ENCODE data around the gene IFT43.

The IFT43 gene

DNA sequence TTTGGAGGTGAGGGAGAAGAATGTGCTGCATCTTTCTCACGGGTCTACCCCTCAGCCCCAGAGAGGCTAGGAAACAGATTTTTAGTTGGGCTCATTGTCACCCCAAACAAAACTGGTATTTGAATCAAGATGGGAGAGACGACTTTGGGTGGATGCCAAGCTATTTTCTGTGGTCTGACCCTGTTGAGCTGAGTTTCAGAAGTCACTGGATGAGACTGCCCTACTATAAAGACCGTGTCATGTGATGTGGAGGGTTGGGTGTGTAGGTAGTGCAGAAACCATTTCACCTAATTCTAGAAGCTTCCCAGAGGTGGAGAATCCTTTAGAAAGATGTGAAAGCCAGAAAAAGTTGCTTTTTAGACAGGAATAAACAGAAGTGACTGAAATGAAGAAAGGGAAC is 60.2 kb downstream of the IFT43 start:
- Histone ChIP-seq H3K4me1 (ENCODE audit: control insufficient read depth, insufficient read depth, low read length) (no peaks in the 10 kb centered on the region), H3K36me3 (ENCODE audit: control insufficient read depth, insufficient read depth, low read length) (no peaks in the 10 kb centered on the region), H3K9me3 (ENCODE audit: control insufficient read depth, insufficient read depth, low read length) (no peaks in the 10 kb centered on the region), H3K27ac (ENCODE audit: low read length) (no peak overlapping the region), H3K4me3 (ENCODE audit: low read length) (no peak overlapping the region), H3K27me3 (ENCODE audit: control insufficient read depth, insufficient read depth, low read length) (no peaks in the 10 kb centered on the region)
- whole genome bisulfite sequencing (ENCODE audit: insufficient coverage, insufficient read length): no CpG with 5 or more reads among the region's 3 CpGs
- no peak for DNase-seq (ENCODE audit: low read depth, low spot score)

DNA sequence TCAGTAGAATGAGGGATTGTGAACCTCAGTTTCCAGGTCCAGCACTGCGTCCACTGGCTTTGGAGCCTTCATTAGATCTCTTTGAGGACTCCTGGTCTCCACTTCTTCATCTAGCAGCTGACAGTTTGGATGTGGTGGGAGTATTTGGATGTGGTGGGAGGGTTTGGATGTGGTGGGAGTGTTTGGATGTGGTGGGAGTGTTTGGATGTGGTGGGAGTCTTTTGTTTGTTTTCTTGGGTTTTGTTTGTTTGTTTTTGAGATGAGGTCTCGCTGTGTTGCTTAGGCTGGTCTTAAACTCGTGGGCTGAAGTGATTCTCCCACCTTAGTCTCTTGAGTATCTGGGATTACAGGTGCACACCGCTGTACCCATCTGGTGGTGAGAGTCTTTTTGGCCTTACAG is 64.7 kb downstream of the IFT43 start:
- Histone ChIP-seq H3K4me3 (ENCODE audit: low read length) (no peak overlapping the region), H3K4me1 (ENCODE audit: control insufficient read depth, insufficient read depth, low read length) (peaks cover 4% of the 10 kb centered on the region; the same call in 1 of the 2 replicates), H3K9me3 (ENCODE audit: control insufficient read depth, insufficient read depth, low read length) (no peaks in the 10 kb centered on the region), H3K27me3 (ENCODE audit: control insufficient read depth, insufficient read depth, low read length) (no peaks in the 10 kb centered on the region), H3K27ac (ENCODE audit: low read length) (no peak overlapping the region), H3K36me3 (ENCODE audit: control insufficient read depth, insufficient read depth, low read length) (no peaks in the 10 kb centered on the region)
- DNase-seq (ENCODE audit: low read depth, low spot score): no peak
- no CpG with 5 or more reads among the region's 4 CpGs for WGBS (ENCODE audit: insufficient coverage, insufficient read length)

DNA sequence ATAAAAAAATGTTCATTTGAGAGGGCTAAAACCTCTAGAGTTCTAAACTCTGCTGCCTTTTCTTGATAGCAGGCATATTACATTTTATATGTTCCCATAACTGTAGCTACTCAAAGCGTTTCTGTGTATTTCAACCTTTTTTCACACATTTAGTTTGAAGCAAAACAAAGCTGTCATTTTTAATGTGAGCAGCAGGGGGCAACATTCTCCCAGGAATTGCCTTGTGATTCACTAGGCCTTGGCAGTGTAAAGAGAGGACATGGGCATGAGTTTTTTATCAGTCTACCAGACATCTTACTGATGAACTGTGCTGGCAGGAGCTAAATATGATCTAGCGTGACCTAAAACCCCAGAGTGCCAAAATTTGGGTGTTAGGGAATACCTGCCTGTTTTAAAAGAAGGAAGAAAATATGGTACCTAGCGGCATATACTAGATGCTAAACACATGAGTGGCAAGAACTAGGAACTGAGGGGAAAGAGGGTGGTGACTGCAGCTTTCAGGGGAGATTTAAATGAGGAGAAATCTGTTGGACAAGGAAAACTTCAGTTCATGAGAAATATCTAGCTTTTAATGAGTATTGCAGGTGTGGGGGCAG is 65.3 kb downstream of the IFT43 start:
- WGBS (ENCODE audit: insufficient coverage, insufficient read length): no CpG with 5 or more reads among the region's 3 CpGs
- H3K27ac ChIP-seq (ENCODE audit: low read length): no peak overlapping the region

DNA sequence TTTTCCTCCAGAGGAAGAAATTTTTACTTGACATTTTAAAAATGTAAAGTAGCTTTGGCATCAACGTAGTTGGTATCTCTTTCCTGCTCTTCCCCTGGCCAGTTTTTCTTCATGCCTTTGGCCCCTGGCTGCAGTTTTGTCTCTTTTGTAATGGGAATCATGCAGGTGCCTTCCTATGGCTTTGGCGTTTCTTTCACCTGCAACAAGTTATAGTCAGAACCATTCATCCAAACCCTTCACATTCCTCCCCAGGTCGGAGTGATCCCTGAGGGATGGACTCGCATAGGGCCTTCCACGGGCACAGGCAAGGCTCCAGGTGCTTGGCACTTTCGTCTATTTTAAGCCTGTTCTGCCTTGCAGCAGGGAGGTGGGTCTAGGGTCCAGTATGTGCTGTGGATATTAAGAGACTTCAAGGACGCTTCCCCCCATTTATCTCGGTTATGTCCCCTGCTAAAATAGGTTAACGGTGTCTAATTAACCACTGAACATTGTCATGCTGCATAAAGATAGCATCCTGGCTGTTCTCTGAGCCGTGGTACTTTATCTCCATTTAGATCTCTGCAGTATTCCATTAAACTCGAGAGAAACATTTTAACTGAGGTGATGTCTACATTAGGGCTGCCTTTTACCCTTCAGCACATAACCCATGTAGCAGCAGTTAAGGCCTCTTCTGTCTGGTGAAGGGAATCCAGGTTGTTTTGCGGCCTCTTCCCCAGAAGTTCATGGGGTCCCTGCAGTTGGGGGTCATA is 66.3 kb downstream of the IFT43 start:
- no peak overlapping the region for H3K4me3 ChIP-seq (ENCODE audit: low read length)
- peaks cover 4% of the 10 kb centered on the region; the same call in 1 of the 2 replicates for H3K4me1 ChIP-seq (ENCODE audit: control insufficient read depth, insufficient read depth, low read length)
- H3K36me3 ChIP-seq (ENCODE audit: control insufficient read depth, insufficient read depth, low read length): no peaks in the 10 kb centered on the region
- no peaks in the 10 kb centered on the region for H3K27me3 ChIP-seq (ENCODE audit: control insufficient read depth, insufficient read depth, low read length)
- WGBS (ENCODE audit: insufficient coverage, insufficient read length): no CpG with 5 or more reads among the region's 12 CpGs
- no peak overlapping the region for H3K27ac ChIP-seq (ENCODE audit: low read length)
- peak; percentile 22 for DNase-seq (ENCODE audit: low read depth, low spot score)
- no peaks in the 10 kb centered on the region for H3K9me3 ChIP-seq (ENCODE audit: control insufficient read depth, insufficient read depth, low read length)

More for the DNA sequence above, 65.3 kb downstream of the IFT43 start:
- Histone ChIP-seq H3K27me3 (ENCODE audit: control insufficient read depth, insufficient read depth, low read length) (no peaks in the 10 kb centered on the region), H3K4me3 (ENCODE audit: low read length) (no peak overlapping the region), H3K4me1 (ENCODE audit: control insufficient read depth, insufficient read depth, low read length) (peaks cover 4% of the 10 kb centered on the region; the same call in 1 of the 2 replicates), H3K9me3 (ENCODE audit: control insufficient read depth, insufficient read depth, low read length) (no peaks in the 10 kb centered on the region), H3K36me3 (ENCODE audit: control insufficient read depth, insufficient read depth, low read length) (no peaks in the 10 kb centered on the region)
- DNase-seq (ENCODE audit: low read depth, low spot score): peak; percentile 31

DNA sequence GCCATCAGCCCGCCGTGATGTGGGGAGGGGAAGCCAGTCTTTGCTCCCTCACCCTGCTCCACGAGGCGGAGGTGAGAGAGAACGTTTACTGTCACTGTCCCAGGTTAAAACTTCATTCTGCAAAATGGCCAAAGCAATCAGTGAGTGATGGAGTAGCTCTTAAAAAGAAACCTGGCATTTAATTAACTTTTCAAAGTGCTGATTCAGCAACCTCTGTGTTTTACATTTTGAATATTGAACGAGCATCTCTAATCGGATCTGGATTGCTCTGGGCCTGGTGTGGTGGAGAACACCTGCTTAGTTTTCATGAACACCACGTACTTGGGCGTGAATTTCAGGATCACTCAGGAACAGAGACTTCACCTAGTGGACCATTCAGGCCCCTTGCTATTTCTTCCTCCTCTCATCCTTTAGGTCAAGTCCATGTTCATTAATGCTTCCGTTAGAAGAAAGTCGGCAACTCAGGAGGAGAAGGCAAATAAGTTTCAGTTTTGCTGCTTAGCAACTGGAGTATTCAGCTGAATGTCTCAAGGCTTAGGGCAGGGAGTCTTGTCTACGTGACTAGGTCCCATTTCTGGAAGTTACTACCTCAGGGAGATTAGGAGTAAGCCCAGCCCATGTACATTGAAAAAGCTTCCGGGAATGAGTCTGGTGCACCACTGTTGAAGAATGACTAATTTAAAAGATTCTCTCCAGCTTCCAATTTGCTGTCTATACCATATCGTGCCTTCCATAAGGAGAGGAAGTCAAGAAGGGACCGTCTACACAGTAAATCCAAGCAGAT is 68.2 kb downstream of the IFT43 start:
- Histone ChIP-seq H3K36me3 (ENCODE audit: control insufficient read depth, insufficient read depth, low read length) (no peaks in the 10 kb centered on the region), H3K27me3 (ENCODE audit: control insufficient read depth, insufficient read depth, low read length) (no peaks in the 10 kb centered on the region), H3K9me3 (ENCODE audit: control insufficient read depth, insufficient read depth, low read length) (no peaks in the 10 kb centered on the region), H3K4me3 (ENCODE audit: low read length) (no peak overlapping the region), H3K27ac (ENCODE audit: low read length) (no peak overlapping the region), H3K4me1 (ENCODE audit: control insufficient read depth, insufficient read depth, low read length) (peaks cover 4% of the 10 kb centered on the region; the same call in 1 of the 2 replicates)
- WGBS (ENCODE audit: insufficient coverage, insufficient read length): no CpG with 5 or more reads among the region's 15 CpGs
- DNase-seq (ENCODE audit: low read depth, low spot score): no peak

DNA sequence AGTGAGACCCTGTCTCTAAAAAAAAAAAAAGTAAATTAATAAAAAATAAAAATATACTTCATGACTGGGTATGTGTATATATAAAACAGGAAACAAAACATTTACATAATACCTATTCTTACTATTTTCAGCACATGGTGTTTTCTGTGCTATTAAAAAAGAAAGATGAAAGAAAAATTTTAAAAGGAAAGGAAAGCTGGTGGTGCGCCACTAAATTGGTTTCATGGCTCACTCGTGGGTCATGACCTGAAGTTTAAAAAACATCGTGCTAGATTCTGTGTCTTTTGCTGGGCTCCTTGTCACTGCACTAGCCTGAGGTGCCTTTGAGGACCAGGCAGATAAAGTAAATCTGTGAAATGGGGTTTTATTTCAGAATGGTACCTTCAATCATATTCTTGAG is 69.8 kb downstream of the IFT43 start:
- H3K36me3 ChIP-seq (ENCODE audit: control insufficient read depth, insufficient read depth, low read length): no peaks in the 10 kb centered on the region
- H3K27ac ChIP-seq (ENCODE audit: low read length): no peak overlapping the region
- WGBS (ENCODE audit: insufficient coverage, insufficient read length): no CpG with 5 or more reads among the region's 3 CpGs
- DNase-seq (ENCODE audit: low read depth, low spot score): no peak
- no peaks in the 10 kb centered on the region for H3K27me3 ChIP-seq (ENCODE audit: control insufficient read depth, insufficient read depth, low read length)
- no peak overlapping the region for H3K4me3 ChIP-seq (ENCODE audit: low read length)
- H3K4me1 ChIP-seq (ENCODE audit: control insufficient read depth, insufficient read depth, low read length): peaks cover 4% of the 10 kb centered on the region; the same call in 1 of the 2 replicates
- H3K9me3 ChIP-seq (ENCODE audit: control insufficient read depth, insufficient read depth, low read length): no peaks in the 10 kb centered on the region

DNA sequence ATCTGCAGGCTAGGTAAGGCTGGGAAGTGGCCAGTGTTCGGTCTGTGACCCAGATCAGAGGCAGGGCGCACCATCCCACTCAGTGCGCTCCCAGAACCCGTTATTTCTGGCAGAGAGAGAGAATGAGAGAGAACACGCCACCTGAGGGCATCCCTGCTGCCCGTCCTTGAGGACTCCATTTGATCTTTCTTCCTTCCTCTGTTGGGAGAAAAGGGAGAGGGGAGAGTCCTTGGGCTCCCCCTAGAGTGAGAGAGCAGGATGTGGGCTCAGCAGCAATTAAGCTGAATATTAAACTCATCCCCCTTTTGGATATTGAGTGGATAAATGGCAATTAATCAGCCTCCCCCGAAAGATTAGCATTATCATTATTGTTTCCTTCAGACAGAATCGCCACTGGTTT is 70.6 kb downstream of the IFT43 start:
- no peaks in the 10 kb centered on the region for H3K9me3 ChIP-seq (ENCODE audit: control insufficient read depth, insufficient read depth, low read length)
- no peak overlapping the region for H3K27ac ChIP-seq (ENCODE audit: low read length)
- H3K27me3 ChIP-seq (ENCODE audit: control insufficient read depth, insufficient read depth, low read length): no peaks in the 10 kb centered on the region
- H3K36me3 ChIP-seq (ENCODE audit: control insufficient read depth, insufficient read depth, low read length): no peaks in the 10 kb centered on the region
- WGBS (ENCODE audit: insufficient coverage, insufficient read length): no CpG with 5 or more reads among the region's 8 CpGs
- H3K4me1 ChIP-seq (ENCODE audit: control insufficient read depth, insufficient read depth, low read length): peaks cover 4% of the 10 kb centered on the region; the same call in 1 of the 2 replicates
- DNase-seq (ENCODE audit: low read depth, low spot score): peak; percentile 31
- H3K4me3 ChIP-seq (ENCODE audit: low read length): no peak overlapping the region

DNA sequence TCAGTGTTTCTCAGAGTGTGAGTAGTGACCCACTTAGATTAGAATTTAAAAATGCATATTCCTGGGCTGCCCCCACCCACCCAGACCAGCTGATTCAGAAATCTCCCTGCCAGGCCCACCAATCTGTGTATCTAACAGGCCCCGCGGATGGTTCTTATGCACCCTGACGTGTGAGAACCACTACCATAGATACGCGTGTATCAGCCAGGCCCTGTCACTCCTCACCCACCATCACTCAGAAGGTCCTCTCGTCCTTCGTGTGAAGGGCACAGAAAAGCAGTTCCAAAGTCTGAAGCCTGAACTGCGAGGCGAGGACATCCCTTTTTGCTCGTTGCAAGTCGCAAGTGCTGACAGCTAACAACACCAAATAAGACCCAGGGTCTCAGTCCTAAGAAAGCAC is 72.4 kb downstream of the IFT43 start:
- WGBS (ENCODE audit: insufficient coverage, insufficient read length): no CpG with 5 or more reads among the region's 11 CpGs
- Histone ChIP-seq H3K36me3 (ENCODE audit: control insufficient read depth, insufficient read depth, low read length) (no peaks in the 10 kb centered on the region), H3K9me3 (ENCODE audit: control insufficient read depth, insufficient read depth, low read length) (no peaks in the 10 kb centered on the region), H3K4me3 (ENCODE audit: low read length) (no peak overlapping the region), H3K27me3 (ENCODE audit: control insufficient read depth, insufficient read depth, low read length) (no peaks in the 10 kb centered on the region), H3K27ac (ENCODE audit: low read length) (no peak overlapping the region), H3K4me1 (ENCODE audit: control insufficient read depth, insufficient read depth, low read length) (no peaks in the 10 kb centered on the region)
- no peak for DNase-seq (ENCODE audit: low read depth, low spot score)

DNA sequence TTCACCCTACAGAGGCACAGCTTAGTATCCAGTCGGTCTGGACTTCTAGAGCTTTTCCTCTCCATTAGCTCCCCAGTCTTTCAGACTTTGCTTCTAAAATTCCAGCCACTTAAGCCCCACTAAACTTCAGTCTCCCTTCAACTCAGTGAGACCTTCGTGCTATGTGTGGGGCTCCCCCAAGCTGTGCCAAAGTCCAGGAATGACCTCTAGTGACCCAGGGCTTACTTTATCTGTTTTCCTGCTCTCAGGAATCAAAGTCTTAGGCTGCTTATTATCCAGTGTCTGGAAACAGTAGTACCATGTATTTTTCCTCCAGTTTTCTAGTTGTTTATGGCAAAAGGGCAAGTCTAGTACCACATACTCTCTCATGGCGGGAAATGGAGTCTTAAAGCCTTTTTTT is 77.8 kb downstream of the IFT43 start:
- DNase-seq (ENCODE audit: low read depth, low spot score): no peak
- no CpG with 5 or more reads among the region's 3 CpGs for WGBS (ENCODE audit: insufficient coverage, insufficient read length)
- no peaks in the 10 kb centered on the region for H3K4me1 ChIP-seq (ENCODE audit: control insufficient read depth, insufficient read depth, low read length)

DNA sequence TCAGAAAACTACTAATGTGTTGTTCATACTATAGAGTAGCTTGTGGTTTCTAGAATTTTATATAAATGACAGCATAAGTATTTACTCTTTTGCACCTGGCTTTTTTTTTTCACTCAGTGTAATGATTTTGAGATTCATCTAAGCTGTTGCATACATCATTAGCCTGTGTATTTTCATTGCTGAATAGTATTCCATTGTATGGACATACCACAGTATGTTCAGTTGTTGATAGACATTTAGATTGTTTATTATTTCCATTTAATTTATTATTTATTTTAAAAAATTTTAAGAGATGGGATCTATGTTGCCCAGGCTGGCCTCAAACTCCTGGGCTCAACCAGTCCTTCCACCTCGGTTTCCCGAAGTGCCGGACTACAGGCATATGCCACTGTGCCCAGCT is 80.0 kb downstream of the IFT43 start:
- Histone ChIP-seq H3K36me3 (ENCODE audit: control insufficient read depth, insufficient read depth, low read length) (no peaks in the 10 kb centered on the region), H3K9me3 (ENCODE audit: control insufficient read depth, insufficient read depth, low read length) (no peaks in the 10 kb centered on the region; the same call in 1 of the 2 replicates), H3K4me3 (ENCODE audit: low read length) (no peak overlapping the region), H3K4me1 (ENCODE audit: control insufficient read depth, insufficient read depth, low read length) (no peaks in the 10 kb centered on the region), H3K27ac (ENCODE audit: low read length) (no peak overlapping the region), H3K27me3 (ENCODE audit: control insufficient read depth, insufficient read depth, low read length) (no peaks in the 10 kb centered on the region; the same call in 1 of the 2 replicates)
- no CpG with 5 or more reads among the region's 3 CpGs for WGBS (ENCODE audit: insufficient coverage, insufficient read length)
- no peak for DNase-seq (ENCODE audit: low read depth, low spot score)

More for the DNA sequence above, 77.8 kb downstream of the IFT43 start:
- Histone ChIP-seq H3K4me3 (ENCODE audit: low read length) (no peak overlapping the region), H3K36me3 (ENCODE audit: control insufficient read depth, insufficient read depth, low read length) (no peaks in the 10 kb centered on the region), H3K27ac (ENCODE audit: low read length) (no peak overlapping the region), H3K9me3 (ENCODE audit: control insufficient read depth, insufficient read depth, low read length) (no peaks in the 10 kb centered on the region; the same call in 1 of the 2 replicates), H3K27me3 (ENCODE audit: control insufficient read depth, insufficient read depth, low read length) (no peaks in the 10 kb centered on the region)

All from iPS DF 6.9 (cell line).